Epithelial cell of umbilical artery (primary cell): ENCODE results near the gene MYH7B. TPM values are rescaled to one million over a fixed set of nuclear protein-coding genes. Genes with fewer than 3 reads are reported as not detected.

Experiments used
- total RNA-seq: library from RNA; depleted of rRNA; stranded (reverse); fragments of >200 nt; gene quantifications from 2 replicates; pipeline ENCODE4 v1.2.3, GENCODE V29; 2014

The MYH7B gene
- not detected in 2 replicates for total RNA-seq

DNA sequence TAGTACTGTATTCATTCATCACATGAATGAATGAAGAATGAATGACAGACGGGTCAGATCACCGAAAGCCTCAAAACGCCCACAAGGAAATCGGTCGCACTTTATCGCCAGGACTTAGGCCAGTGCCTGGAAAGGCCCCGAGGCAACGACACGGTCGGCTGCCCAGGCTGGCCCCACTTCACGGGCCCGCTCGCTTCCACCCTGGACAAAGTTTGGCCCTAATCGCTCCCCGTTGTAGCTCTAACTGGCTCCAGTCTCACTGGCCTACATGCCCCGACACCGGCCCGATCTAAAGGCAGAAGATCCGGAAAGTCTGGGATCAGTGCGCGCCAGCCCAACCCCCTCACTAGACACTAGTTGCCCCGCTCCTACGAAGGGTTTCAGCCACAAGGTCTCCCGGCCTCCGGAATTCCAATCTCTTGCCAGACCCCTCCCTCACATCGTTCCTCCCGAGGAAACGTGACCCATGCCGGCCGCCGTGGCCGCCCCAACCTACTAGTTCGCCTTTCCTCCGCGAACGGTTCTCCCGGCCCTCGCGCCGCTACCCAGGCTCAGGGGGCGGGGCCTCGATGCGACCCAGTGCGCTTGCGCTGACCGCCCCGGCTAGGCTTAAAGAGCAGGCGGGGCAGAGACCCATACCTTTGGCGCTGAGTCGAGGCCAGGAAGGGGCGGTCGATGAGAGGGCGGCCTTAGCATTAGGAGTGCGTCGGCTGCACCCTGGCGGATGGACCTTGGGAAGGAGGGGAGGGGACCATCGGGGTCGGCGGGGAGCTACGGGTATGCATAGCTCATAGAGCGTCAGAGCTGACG lies at the start of gene MYH7B, which contains the start of gene GSS:
Gene MYH7B (plus strand): TSS at position 638 of the 810 bp plus-strand sequence. CDS start 22,138 bp downstream, outside the sequence.
Gene GSS (minus strand): TSS at position 576 of the 810 bp plus-strand sequence. CDS start 3,954 bp downstream, outside the sequence.

Other genes starting within 250 kb of the MYH7B start
- gene NCOA6, start 130.2 kb upstream of the MYH7B start, total RNA-seq: 3.5 and 5.2 TPM in 2 replicates
- 3.2 and 3.9 TPM in 2 replicates for gene GGT7, start 83.0 kb upstream of the MYH7B start, total RNA-seq
- gene ACSS2, start 79.3 kb upstream of the MYH7B start, total RNA-seq: 46.1 and 52.0 TPM in 2 replicates
- 54.6 and 55.2 TPM in 2 replicates for gene GSS, start 62 bp upstream of the MYH7B start, total RNA-seq
- 65.5 and 67.2 TPM in 2 replicates for gene TRPC4AP, start 136.9 kb downstream of the MYH7B start, total RNA-seq
- gene EDEM2, start 191.5 kb downstream of the MYH7B start, total RNA-seq: 41.9 and 80.4 TPM in 2 replicates
- gene PROCR, start 216.2 kb downstream of the MYH7B start, total RNA-seq: 332 and 610 TPM in 2 replicates